COLO668 (cell line): Measurements from ENCODE around the gene ZNF491.
"Not testable (repeated sequence)": the region's sequence is repeated elsewhere in the genome, so short reads cannot be mapped to it uniquely, and the experiment has no call there.

Source experiments
- DNase-seq: peaks from one replicate; lab custom pipeline; 2025; ENCODE audit not compliant: unreplicated experiment; lab: John Stamatoyannopoulos, UW

Gene ZNF491

DNA sequence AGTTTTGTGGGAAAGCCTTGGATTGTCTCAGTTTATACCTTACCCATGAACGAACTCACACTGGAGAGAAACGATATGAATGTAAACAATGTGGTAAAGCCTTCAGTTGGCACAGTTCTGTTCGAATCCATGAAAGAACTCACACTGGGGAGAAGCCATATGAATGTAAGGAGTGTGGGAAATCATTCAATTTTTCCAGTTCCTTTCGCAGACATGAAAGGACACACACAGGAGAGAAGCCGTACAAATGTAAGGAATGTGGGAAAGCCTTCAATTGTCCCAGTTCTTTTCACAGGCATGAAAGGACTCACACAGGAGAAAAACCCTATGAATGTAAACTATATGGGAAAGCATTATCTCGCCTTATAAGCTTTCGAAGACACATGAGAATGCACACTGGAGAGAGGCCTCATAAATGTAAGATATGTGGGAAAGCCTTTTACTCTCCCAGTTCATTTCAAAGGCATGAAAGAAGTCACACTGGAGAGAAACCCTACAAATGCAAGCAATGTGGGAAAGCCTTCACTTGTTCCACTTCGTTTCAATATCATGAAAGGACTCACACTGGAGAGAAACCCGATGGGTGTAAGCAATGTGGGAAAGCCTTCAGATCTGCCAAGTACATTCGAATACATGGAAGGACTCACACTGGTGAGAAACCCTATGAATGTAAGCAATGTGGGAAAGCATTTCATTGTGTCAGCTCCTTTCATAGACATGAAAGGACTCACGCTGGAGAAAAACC lies 8.2 kb downstream of the ZNF491 start:
- no peak for DNase-seq

DNA sequence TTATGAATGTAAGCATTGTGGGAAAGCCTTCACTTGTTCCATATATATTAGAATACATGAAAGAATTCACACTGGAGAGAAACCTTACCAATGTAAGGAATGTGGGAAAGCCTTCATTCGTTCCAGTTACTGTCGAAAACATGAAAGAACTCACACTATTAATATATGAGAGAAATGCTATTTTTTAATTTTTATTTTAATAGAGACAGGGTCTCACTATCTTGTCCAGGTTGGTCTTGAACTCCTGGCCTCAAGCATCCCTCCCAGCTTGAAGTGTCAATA lies 8.7 kb downstream of the ZNF491 start:
- no peak for DNase-seq

DNA sequence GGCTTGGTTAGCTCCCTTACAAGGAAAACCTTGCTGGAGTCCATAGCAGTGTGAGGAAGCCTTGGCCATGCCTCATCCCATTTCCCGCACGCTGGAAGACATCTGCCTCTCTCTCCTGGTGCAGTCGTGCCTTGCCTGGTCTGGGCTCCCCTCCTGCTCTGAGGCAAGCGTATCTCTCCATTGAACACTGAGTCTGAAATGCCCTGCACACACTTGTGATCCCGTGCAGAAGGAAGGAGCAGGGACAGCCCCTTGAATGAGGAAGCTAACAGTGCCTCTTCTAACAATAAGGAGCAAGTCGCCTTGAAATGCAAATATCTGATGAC lies 15.3 kb downstream of the ZNF491 start:
- DNase-seq = no peak

DNA sequence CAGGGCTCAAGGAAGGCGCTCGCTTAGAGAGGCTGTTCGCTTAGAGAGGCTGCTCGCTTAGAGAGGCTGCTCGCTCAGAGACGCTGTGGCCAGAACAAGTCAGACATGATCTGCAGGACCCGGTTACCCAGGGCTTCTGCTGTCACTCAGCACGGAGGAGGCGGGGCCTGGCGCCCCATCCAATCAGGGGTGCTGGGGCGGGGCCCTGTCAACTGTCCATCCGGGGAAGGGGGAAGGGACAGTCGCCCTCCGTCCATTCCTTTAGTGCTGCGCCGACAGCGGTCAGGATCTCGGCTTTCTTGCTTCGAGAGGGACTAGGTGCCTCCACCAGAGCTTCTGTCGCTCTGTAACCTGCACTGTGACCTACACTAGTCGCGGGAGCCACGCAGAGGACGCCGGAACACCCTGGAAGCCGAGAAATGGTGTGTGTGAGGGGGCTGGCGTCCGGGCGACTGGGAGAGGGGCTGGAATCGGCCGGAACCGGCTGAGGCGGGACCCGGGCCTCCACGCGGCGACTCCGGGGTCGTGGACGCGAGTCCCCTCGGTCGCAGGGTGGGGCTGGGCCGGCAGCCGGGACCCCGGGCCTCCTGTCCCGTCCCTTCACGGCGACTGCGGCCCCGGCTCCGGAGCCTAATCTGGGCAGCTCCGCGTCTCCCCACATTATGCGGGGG lies 15.8 kb downstream of the ZNF491 start, which contains the start of gene ZNF440:
TSS of gene ZNF440 (plus strand) at position 245 of the 671 bp plus-strand sequence. CDS start at position 420, 175 bp downstream.
- DNase-seq = peak; percentile 96

DNA sequence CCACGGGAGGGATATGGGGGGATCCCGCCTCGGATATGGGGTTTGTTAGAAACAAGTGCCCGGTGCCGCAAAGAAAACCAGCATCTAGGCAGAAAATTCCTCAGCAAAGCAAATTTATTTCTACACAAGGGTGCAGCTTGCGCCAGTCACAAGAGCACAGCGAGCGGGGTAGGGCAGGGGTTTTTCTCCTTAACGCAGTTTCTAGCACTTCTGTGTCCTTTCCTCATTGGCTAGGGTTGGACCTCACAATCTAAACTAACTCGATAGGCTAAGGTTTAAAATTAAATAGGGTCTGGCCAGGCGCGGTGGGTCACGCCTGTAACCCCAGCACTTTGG lies 16.3 kb downstream of the ZNF491 start:
- DNase-seq = peak; percentile 27

DNA sequence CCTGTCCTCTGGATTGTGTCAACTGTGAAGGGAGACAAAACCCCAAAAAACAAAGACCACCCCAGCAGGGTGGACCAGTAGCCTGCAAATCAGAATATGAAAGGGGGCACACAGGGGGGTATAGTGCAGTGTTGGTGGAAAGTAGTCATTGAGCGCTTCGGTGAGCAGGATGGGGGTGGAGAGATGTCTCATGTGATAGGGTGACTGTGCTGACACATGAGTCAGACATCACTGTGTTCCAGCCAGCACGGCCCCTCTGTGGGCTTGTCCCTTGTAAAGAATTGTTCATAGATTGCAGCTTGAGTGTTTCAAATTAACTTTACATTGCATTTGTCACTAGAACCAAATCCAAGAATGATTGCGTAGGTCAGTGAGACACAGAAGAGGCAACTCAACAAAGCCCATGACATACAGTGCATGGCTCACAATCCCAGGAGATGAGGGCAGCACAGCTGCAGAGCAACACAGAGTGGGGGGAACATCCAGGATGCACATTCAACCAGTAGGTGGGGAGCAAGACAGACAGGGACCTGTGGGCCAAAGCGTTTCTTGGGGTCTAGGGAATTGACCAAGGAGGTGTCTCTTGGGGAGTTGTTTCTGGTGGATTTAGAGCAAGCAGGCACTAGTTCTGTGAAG lies 23.3 kb downstream of the ZNF491 start:
- DNase-seq = no peak

DNA sequence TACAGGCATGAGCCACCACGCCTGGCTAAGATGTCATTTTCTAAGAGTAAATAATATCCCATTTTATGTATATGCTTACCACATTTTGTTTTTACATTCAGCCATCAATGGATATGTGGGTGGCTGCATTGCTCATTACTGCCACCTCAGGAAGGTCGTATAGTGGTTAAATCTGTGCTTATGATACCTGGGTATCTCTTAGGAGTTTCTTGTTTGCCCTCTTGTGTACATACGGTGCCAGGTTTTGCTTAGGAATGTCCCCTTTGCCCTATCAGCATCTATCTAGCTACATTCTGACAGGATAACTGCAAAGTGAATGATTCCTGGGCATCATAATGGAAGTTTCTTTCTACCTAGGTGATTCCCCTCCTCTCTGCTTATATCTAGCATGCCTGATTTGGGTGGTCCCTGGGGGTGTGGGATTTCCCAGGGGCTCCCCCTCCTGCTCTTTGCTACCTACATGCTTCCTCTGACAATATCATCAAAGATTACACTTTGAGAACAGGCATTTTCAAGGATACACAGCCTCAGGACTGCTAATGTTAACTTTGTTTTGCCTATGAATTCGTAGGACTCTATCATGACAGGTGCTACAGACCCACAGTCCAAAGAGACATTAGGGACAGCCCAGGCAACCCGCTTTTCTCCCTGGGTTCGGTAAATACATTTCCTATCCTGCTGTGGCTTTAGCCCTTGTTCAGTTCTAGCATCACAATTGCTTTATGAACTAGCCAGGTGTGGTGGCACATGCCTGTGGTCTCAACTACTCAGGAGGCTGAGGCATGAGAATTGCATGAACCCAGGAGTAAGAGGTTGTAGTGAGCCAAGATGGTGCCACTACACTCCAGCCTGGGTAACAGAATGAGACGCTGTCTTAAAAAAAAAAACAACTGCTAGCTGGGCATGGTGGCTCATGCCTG lies 30.9 kb downstream of the ZNF491 start:
- not testable (repeated sequence) for DNase-seq

DNA sequence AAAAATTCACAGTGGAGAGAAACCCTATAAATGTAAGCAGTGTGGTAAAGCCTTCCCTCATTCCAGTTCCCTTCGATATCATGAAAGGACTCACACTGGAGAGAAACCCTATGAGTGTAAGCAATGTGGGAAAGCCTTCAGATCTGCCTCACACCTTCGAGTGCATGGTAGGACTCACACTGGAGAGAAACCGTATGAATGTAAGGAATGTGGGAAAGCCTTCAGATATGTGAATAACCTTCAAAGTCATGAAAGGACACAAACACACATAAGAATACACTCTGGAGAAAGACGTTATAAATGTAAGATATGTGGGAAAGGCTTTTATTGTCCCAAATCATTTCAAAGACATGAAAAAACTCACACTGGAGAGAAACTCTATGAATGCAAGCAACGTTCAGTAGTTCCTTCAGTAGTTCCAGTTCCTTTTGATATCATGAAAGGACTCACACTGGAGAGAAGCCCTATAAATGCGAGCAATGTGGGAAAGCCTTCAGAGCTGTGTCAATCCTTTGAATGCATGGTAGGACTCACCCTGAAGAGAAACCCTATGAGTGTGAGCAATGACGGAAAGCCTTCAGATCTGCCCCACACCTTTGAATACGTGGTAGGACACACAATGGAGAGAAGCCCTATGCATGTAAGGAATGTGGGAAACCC lies 34.1 kb downstream of the ZNF491 start:
- no peak for DNase-seq

DNA sequence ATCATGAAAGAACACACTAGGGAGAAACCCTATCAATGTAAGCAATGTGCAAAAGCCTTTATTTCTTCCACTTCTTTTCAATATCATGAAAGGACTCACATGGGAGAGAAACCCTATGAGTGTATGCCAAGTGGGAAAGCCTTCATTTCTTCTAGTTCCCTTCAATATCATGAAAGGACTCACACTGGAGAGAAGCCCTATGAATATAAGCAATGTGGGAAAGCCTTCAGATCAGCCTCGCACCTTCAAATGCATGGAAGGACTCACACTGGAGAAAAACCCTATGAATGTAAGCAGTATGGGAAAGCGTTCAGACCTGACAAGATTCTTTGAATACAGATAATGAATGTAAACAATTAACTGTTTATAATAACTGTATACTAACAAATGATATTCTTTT lies 35.2 kb downstream of the ZNF491 start:
- DNase-seq = no peak

DNA sequence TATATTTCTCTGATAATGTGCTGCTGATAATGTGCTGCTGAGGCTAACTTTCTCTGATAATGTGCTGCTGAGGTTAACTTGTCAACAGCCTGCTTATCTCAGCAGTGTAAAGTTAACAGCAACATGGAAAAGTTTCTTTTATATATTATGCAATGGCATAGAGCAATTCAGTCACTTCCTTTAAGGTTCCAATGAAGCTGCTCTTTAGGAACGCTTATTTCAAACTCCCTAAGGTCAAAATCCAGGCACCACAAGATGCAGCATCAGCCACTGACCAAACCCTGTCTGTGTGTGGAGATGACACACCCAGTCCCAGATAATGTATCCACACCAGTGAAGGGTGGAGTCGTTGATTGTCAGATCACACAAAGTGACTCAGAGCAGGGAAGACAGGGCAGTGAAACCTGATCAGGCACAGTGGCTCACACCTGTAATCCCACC lies 37.3 kb downstream of the ZNF491 start:
- not testable (repeated sequence) for DNase-seq

DNA sequence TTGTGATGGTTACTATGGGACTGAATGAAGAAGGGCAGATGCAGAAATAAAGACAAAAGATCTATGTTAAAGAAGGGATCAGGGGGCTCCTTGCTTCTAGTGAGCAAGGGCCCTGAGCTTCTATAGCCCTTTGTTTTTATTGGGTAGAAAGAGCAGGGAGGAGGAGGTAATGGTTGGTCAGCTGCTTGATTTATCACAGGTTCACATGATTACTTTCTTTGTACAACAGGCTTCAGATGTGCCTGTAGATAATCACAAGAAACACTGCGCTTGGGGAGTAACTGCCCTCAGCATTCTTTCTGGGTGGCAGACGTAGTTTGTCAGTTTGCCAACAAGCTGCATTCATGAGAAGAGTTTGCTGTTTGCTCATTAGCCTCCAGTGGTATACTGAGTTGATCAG lies 45.4 kb downstream of the ZNF491 start:
- DNase-seq = no peak

DNA sequence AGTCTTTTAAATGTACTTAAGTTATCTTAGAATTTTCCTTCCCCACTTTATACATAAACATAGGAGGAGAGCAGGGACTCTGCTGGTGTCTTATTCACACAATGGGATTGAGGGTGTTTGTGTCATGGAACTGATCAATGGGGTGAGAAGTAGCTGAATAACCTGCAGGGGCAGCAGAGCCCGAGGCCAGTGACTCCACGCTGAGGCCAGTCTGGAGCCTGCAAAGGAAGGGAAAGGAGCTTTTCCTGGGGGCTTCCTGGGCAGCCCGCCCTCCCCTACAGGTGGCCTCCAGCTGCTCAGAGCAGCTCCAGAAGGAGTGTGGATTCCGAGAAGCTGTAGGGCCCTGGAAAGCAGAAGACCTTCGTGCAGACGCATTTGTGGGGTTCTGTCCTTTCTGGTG lies 49.3 kb downstream of the ZNF491 start:
- DNase-seq = peak; percentile 7

DNA sequence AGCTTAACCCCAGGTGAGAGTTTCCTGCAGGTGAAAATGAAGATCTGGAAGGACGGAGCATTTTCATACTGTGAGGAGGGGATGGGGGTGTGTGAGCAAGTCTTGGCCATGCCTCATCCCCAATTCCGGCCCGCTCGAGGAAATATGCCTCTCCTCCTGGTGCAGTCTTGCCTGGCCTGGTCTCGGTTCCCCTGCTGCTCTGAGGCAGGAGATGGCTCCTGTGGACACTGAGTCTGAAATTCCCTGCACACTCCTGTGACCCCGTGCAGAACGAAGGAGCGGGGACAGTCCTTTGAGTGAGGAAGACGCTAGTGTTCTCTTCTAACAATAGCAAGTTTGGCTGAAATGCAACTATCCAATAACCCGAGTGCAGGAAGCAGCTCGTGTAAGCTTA lies 49.9 kb downstream of the ZNF491 start:
- no peak for DNase-seq

DNA sequence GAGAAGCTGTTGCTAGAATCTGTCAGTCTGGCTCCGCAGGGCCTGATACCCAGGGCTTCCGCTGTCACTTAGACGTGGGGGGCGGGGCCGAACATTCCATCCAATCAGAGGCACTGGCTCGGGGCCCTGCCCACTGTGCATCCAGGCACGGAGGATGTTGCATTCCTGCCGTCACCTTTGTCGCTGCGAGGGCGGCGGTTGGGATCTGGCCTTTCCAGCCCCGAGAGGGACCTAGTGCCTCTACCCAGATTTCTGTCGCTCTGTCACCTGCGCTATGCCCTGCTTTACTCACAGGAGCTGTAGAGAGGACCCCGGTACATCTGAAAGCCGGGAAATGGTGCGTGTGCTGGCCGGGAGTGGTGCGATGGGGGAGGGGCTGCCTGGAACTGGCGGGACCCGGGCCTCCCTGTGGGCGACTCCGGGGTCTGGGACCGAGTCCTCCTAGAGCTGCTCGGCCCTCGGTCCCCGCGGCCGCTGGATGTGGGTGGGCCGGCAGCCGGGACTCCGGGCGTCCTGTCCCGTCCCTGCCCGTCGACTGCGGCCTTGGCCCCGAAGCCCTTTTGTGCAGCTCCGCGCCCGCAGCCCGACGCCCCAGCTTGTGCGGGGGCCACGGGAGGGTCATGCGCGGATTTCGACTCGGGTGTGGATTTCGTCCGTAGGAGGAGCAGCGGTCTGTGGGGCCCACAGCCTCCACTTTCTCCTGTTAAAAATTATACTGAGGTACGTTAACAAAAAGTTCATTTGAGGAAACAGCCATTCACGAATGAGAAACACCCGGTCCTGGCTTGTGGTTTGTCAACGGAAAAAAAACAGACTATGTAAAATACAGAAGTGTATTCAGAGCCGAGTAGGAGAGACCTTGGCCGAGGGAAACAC lies 50.5 kb downstream of the ZNF491 start, which contains the start of gene ZNF439:
TSS of gene ZNF439 (plus strand) at position 133 of the 876 bp plus-strand sequence. CDS start at position 275, 142 bp downstream.
- peak; percentile 96 for DNase-seq

DNA sequence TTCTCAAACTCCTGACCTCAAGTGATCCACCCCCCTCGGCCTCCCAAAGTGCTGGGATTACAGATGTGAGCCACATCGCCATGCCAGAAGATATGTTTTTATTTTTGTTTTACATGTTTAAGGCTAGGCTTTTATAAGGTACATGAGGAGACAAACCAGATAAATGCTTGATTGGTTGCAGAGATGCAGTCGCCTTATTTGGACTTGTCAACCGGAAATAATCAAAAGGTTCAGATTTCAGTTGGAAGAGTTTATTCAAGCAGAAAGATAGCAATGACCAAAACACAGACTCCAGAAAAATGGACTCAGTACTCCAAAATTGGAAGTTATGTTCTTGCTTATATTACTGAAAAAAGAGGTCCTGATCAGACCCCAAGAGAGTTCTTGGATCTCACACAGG lies 52.0 kb downstream of the ZNF491 start:
- DNase-seq = not testable (repeated sequence)

DNA sequence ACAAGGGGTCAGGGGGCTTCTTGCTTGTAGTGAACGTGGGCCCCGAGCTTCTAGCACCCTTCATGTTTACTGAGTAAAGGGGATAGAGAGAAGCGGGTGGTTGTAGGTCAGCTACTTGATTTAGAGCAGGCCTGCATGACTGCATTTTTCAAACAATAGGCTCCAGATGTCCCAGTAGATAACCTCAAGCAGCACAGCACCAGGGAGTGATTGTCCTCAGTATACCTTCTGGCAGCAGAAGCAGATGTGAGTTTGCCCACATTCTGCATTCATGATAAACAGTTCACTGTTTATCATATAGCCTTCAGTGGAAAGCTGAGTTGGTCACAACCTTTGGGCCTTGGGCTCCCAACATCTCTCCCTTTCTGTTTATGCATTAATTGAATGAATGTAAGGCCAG lies 55.0 kb downstream of the ZNF491 start:
- no peak for DNase-seq

DNA sequence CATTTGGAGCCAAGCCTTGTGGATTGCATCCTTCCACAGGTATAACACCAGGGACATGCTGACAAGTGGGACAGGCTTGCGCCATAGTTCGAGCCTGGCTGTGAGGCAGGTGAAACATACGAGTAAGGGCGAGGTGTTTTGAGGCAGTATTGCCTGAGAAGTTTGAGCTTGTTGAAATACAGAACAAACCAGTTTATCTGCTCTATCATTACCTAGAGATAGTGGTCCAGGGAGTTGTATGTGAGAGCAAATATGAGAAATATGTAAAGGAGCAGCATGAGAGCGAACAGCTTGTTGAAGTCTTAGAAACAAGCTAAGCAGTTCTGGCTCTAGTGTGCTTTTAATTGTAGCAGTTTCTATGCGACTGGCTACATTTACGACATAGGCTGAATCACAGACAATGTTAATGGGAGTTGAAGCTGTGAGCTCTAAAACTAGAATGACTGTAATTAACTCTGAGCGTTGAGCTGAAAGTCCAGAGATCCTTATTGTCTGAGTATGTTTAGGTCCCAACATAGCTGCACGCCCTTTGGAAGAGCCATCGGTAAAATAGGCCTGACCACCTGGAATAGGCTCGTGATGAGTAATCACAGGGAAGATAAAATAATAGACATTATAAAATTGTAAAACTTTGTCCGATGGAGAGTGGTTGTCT lies 58.4 kb downstream of the ZNF491 start:
- no peak for DNase-seq
